Adrenal gland (tissue), 12 donors: ENCODE measurements around the gene MRGPRD. TPM values are rescaled to one million over a fixed set of nuclear protein-coding genes. Genes with fewer than 3 reads are reported as not detected.

Experiments
- DNase-seq, 7 donors: peaks; one replicate each; pipeline ENCODE4 v3.0.0-alpha.2; 2019 to 2020
- H3K27ac ChIP-seq, 5 donors: fragments of 200-600 bp; sonication (generic) in 4 of 5; 1 replicate in 3 of 5; 2 replicates in 2 of 5; pipeline versions ENCODE4 v1.5.1 to v1.8.0; 2016 to 2020; ENCODE audit warnings: mild to moderate bottlenecking in 1 of 5
- H3K27me3 ChIP-seq: fragments of 200-600 bp; 2 replicates; pipeline ENCODE4 v1.8.0; 2021
- H3K36me3 ChIP-seq, 2 donors: fragments of 200-600 bp; replicated peaks in 1 of 2; 1 replicate in 1 of 2; 2 replicates in 1 of 2; pipeline versions ENCODE4 v1.5.1 to v1.8.0; 2018 to 2022
- H3K4me1 ChIP-seq, 2 donors: fragments of 200-600 bp; replicated peaks in 1 of 2; 1 replicate in 1 of 2; 2 replicates in 1 of 2; pipeline versions ENCODE4 v1.5.1 to v1.8.0; 2018 to 2021
- H3K4me3 ChIP-seq, 4 donors: fragments of 200-600 bp; sonication (generic) in 3 of 4; one replicate each; pipeline ENCODE4 v1.5.1; 2016 to 2018
- H3K9me3 ChIP-seq, 3 donors: fragments of 200-600 bp; sonication (generic) in 1 of 3; replicated peaks in 1 of 3; 1 replicate in 2 of 3; 2 replicates in 1 of 3; pipeline versions ENCODE4 v1.5.1 to v1.8.0; 2016 to 2021
- POLR2A ChIP-seq, 2 donors: fragments of 450-650 bp; IDR thresholded peaks; one replicate each; pipeline ENCODE4 v1.6.1; 2017; ENCODE audit warnings: antibody characterized with exemption in 2 of 2, mild to moderate bottlenecking in 2 of 2, moderate library complexity in 1 of 2
- WGBS, 4 donors: extraction: QIAGEN DNeasy Blood & Tissue Kit in 2 of 4; methylation state at CpG; one replicate each; pipeline versions ENCODE4 v1.1.5 to v1.1.7; 2013 to 2017; 5-methylcytosine and 5-hydroxymethylcytosine counted together
- intact Hi-C, 2 donors: fragments of 100-400 bp; cut with DNase I; formaldehyde crosslinking; loops; one replicate each; pipeline versions ENCODE4 v1.14.1 to v1.15.0; 2022 to 2023
- polyA plus RNA-seq, 3 donors: library from polyadenylated mRNA; stranded (reverse); fragments of 200-250 nt in 2 of 3; fragments of 350-450 nt in 1 of 3; fragmentation: Illumina TruSeq in 1 of 3; extraction: RNeasy Lipid Tissue Mini Kit (QIAGEN cat#74804) in 1 of 3; gene quantifications; one replicate each; pipeline ENCODE4 v1.2.3, GENCODE V29; 2013 to 2014
- total RNA-seq, 9 donors: library from RNA; depleted of rRNA in 4 of 9; stranded (reverse); fragments of >200 nt in 4 of 9; fragments of 120-200 nt in 1 of 9; fragmentation: NEBNext Ultra II Directional in 1 of 9; extraction: Animal tissue kit (Norgen Biotek cat#: 25700) in 1 of 9; gene quantifications; one replicate each; pipeline versions ENCODE4 v1.1.0 to v1.2.4, GENCODE V29; 2013 to 2023
- TF ChIP-seq, protein P1 (sequence below), 6 experiments: fragments of 450-650 bp in 4 of 6; fragments of 200-600 bp in 2 of 6; sonication (generic) in 1 of 6; IDR thresholded peaks; 1 replicate in 5 of 6; 2 replicates in 1 of 6; pipeline versions ENCODE4 v1.5.1 to v1.8.0; 2016 to 2021; ENCODE audit warnings: antibody characterized with exemption in 6 of 6, mild to moderate bottlenecking in 2 of 6, moderate library complexity in 1 of 6
- donor health status: healthy with polysubstance abuse.
- donor health status: Bipolar disorder and iron deficiency.
- donor health status: DM: yes; HTN: yes; CAD: no.
- donor health status: DM: no; HTN: no; CAD: no.
- donor health status: DM: no; HTN: no; CAD: no.
- donor health status: DM: yes; HTN: yes; CAD: no.

Gene MRGPRD
- total and polyA plus RNA-seq, 12 donors: not detected

GRCh38 chr11:69022260-69022659 is 41.5 kb upstream of the MRGPRD start:
- DNase-seq: no peak
- Histone ChIP-seq H3K27ac (no peak overlapping the region), H3K36me3 (no peaks in the 10 kb centered on the region), H3K27me3 (no peaks in the 10 kb centered on the region), H3K4me3 (no peak overlapping the region), H3K4me1 (no peaks in the 10 kb centered on the region), H3K9me3 (no peaks in the 10 kb centered on the region)
- WGBS, 4 donors: 84 to 92% (median 86%) methylated on average over 8 to 10 of the region's 10 CpGs
- intact Hi-C loops: no loop called here
- no peak for TF ChIP-seq POLR2A (IDR thresholded peaks at IDR 0.05)
- TF ChIP-seq, protein P1, sequence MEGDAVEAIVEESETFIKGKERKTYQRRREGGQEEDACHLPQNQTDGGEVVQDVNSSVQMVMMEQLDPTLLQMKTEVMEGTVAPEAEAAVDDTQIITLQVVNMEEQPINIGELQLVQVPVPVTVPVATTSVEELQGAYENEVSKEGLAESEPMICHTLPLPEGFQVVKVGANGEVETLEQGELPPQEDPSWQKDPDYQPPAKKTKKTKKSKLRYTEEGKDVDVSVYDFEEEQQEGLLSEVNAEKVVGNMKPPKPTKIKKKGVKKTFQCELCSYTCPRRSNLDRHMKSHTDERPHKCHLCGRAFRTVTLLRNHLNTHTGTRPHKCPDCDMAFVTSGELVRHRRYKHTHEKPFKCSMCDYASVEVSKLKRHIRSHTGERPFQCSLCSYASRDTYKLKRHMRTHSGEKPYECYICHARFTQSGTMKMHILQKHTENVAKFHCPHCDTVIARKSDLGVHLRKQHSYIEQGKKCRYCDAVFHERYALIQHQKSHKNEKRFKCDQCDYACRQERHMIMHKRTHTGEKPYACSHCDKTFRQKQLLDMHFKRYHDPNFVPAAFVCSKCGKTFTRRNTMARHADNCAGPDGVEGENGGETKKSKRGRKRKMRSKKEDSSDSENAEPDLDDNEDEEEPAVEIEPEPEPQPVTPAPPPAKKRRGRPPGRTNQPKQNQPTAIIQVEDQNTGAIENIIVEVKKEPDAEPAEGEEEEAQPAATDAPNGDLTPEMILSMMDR (IDR thresholded peaks at IDR 0.05): no peak

GRCh38 chr11:69018924-69019323 is 38.1 kb upstream of the MRGPRD start:
- H3K27me3 ChIP-seq: no peaks in the 10 kb centered on the region
- H3K4me1 ChIP-seq: no peaks in the 10 kb centered on the region
- WGBS, 4 donors: 79 to 83% (median 82%) methylated on average over 13 of the region's 13 CpGs
- DNase-seq: no peak
- intact Hi-C loops: no loop called here
- no peak for TF ChIP-seq POLR2A (IDR thresholded peaks at IDR 0.05)
- TF ChIP-seq, protein P1 (IDR thresholded peaks at IDR 0.05): no peak
- H3K9me3 ChIP-seq: no peaks in the 10 kb centered on the region
- H3K4me3 ChIP-seq: no peak overlapping the region
- no peaks in the 10 kb centered on the region for H3K36me3 ChIP-seq
- no peak overlapping the region for H3K27ac ChIP-seq

- Histone ChIP-seq H3K27me3 (no peaks in the 10 kb centered on the region), H3K27ac (no peak overlapping the region), H3K4me3 (no peak overlapping the region), H3K36me3 (no peaks in the 10 kb centered on the region), H3K4me1 (no peaks in the 10 kb centered on the region), H3K9me3 (no peaks in the 10 kb centered on the region)
- 80 to 89% (median 84%) methylated on average over 9 to 10 of the region's 10 CpGs for WGBS, 4 donors
- no peak for DNase-seq
- no peak for TF ChIP-seq POLR2A (IDR thresholded peaks at IDR 0.05)
- TF ChIP-seq, protein P1 (IDR thresholded peaks at IDR 0.05): no peak
- intact Hi-C loops: no loop called here
These were observed 37.2 kb upstream of the MRGPRD start for GRCh38 chr11:69017951-69018350.

- Histone ChIP-seq H3K36me3 (no peaks in the 10 kb centered on the region), H3K27ac (peak overlapping the region in 2 of 5 donors; percentile 60 to 89), H3K4me3 (no peak overlapping the region), H3K27me3 (peaks cover 16% of the 10 kb centered on the region), H3K9me3 (no peaks in the 10 kb centered on the region), H3K4me1 (no peaks in the 10 kb centered on the region)
- 69 to 80% (median 73%) methylated on average over 9 of the region's 9 CpGs for WGBS, 4 donors
- intact Hi-C loops: no loop called here
- TF ChIP-seq, protein P1 (IDR thresholded peaks at IDR 0.05): no peak
- no peak for TF ChIP-seq POLR2A (IDR thresholded peaks at IDR 0.05)
- DNase-seq: no peak
These were observed 34.2 kb upstream of the MRGPRD start for GRCh38 chr11:69014898-69015549.
